AG04449 (cell line): Measurements from ENCODE around the gene PRRG2.

Experiments
- CTCF ChIA-PET: fragments of 350-600 bp; formaldehyde crosslinking; extraction: SDS; loops from one replicate; lab custom pipeline; 2021; ENCODE audit warnings: antibody characterized with exemption; lab: Yijun Ruan, JAX
- POLR2A ChIA-PET: fragments of 400-600, 350-600 bp; formaldehyde crosslinking; extraction: SDS; loops from one replicate; lab custom pipeline; 2020; ENCODE audit warnings: antibody characterized with exemption, inconsistent platforms; lab: Yijun Ruan, JAX
- DNase-seq: peaks from one replicate; pipeline ENCODE4 v3.0.0-alpha.2; 2010; ENCODE audit warnings: low read depth, low spot score
- H3K4me3 ChIP-seq: 2 replicates; pipeline ENCODE4 v1.5.1; 2011; ENCODE audit warnings: low read depth, mild to moderate bottlenecking, control low read depth, low read length
- CTCF ChIP-seq: IDR thresholded peaks from one replicate; pipeline ENCODE4 v1.5.1; 2011; ENCODE audit warnings: mild to moderate bottlenecking, moderate library complexity, low read length, control low read depth, inconsistent platforms; ENCODE audit not compliant: insufficient read depth; ENCODE audit errors: missing control alignments

PRRG2 gene

GRCh38 chr19:49597703-49597974, 16.5 kb downstream of the PRRG2 start:
- DNase-seq: no peak
- ChIA-PET POLR2A (no interaction called here), CTCF (no interaction called here)
- no peak for TF ChIP-seq CTCF
- no peak overlapping the region for H3K4me3 ChIP-seq

GRCh38 chr19:49599378-49600295, 18.5 kb downstream of the PRRG2 start:
- ChIA-PET POLR2A (no interaction called here), CTCF (interaction anchor here (1.0 to 1.3 kb wide), 2 partner anchors 30 to 81 kb away, joined by 3 to 6 read pairs; no protein-coding TSS in a partner anchor)
- TF ChIP-seq CTCF: no peak
- no peak for DNase-seq
- H3K4me3 ChIP-seq: no peak overlapping the region

GRCh38 chr19:49601482-49602038, 20.4 kb downstream of the PRRG2 start:
- DNase-seq: no peak
- CTCF ChIA-PET: interaction anchor here (0.9 to 2.2 kb wide), 2 partner anchors 8 to 32 kb away, joined by 3 to 8 read pairs; no protein-coding TSS in a partner anchor
- H3K4me3 ChIP-seq: no peak overlapping the region
- POLR2A ChIA-PET: no interaction called here
- no peak for TF ChIP-seq CTCF

- TF ChIP-seq CTCF: no peak
- H3K4me3 ChIP-seq: no peak overlapping the region
- no peak for DNase-seq
- POLR2A ChIA-PET: no interaction called here
- CTCF ChIA-PET: interaction anchor here (0.9 to 2.2 kb wide), 2 partner anchors 9 to 33 kb away, joined by 3 to 8 read pairs; no protein-coding TSS in a partner anchor
Observed at GRCh38 chr19:49602806-49603205, 21.7 kb downstream of the PRRG2 start.

- no peak overlapping the region for H3K4me3 ChIP-seq
- no peak for DNase-seq
- ChIA-PET POLR2A (no interaction called here), CTCF (interaction anchor here (1.9 kb wide), 1 partner anchor 13 kb away, joined by 8 read pairs; no protein-coding TSS in a partner anchor)
- TF ChIP-seq CTCF: no peak
Observed at GRCh38 chr19:49605605-49606004, 24.5 kb downstream of the PRRG2 start.

- CTCF ChIA-PET: interaction anchor here (0.6 kb wide), 1 partner anchor 22 kb away, joined by 3 read pairs; no protein-coding TSS in a partner anchor
- no peak for DNase-seq
- no peak for TF ChIP-seq CTCF
- no peak overlapping the region for H3K4me3 ChIP-seq
- POLR2A ChIA-PET: no interaction called here
Observed at GRCh38 chr19:49609499-49610092, 28.5 kb downstream of the PRRG2 start.
